ENCODE data around the gene OSBPL2. TPM values are rescaled to one million over a fixed set of nuclear protein-coding genes. Genes with fewer than 3 reads are reported as not detected.

OSBPL2 gene
- 11.4 and 15.8 TPM in 2 replicates for total RNA-seq

DNA sequence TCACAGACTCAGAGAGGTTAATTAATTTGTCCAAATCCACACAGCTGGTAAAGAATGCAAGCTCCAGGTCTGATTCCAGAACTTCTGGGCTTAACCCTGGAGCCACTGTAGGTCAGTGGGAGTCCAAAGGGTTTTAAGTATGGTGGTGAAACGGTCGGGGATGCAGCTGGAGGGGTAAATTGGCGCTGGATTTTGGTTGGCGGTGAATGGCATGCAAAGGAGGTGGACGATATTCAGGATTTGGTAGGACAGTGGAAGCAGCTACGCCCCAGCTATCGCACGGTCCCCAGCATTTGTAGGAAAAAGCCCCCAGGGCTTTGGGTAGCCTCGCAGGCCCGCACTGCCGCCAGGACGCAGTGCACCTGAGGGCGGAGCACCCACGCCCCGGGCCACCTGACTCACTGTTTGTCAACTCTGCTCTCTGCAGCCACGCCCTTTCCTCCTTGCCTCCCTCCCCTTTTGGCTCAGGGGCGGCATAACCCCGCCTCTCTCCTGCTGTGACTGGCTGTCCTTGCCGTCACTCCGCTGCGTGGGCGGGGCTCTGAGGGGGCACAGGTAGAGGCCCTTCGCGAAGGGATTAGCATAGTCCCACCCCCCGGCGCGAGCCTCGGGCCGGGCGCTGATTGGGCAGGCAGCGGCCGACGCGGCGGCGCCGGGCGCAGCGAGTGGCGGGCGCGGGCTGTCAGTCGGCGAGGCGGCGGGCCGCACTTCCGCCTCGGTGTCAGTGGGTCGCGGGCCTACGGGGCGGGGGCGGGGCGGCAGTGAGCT lies at the start of gene OSBPL2:
Gene OSBPL2, plus strand, starts transcription at position 721 of the 768 bp plus-strand sequence. CDS start 17,664 bp downstream, outside the sequence.

DNA sequence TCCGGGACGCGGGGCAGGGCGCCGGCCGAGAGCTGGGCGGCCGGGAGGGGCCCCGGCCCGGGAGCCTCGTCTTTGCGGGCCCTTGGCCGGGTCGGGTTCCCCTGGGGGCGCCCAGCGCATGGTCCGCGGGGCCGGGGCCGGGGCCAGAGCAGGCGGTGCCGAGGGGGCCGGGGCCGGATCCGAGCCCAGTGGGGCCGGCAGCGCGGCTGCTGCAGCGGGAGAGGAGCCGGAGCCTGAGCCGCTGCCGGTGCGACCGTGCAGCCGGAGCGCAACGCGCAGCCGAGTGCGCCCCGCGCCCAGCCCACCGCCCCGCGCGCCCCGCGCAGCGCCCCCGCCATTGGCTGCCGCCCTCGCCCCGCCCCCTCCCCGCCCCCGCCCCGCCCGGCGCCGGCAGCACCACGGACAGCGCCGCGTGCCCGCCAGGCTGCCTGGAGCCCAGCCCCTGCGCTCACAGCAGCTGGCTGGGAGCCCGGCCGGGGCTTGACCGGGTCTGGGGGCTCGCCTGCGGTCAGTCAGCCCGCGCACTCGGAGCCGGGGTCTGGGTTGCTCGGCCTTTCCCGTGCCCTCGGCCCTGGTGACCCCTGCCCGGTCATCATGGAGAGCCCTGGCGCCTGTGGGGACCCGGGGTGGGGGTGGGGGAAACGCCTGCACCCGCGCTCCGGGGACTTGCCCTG lies 18.2 kb upstream of the OSBPL2 start, which contains the start of gene HRH3:
Gene HRH3, minus strand, starts transcription at position 287 of the 674 bp plus-strand sequence. CDS start 308 bp downstream, outside the sequence.

GRCh38 chr20:62302341-62303061 lies 64.2 kb downstream of the OSBPL2 start, which contains the start of gene ADRM1:
Gene ADRM1 (plus strand): TSS chr20:62302997. CDS start chr20:62303569, 572 bp downstream.

Other genes starting within 250 kb of the OSBPL2 start
- 5.1 and 6.6 TPM in 2 replicates for gene TAF4, start 172.6 kb upstream of the OSBPL2 start, total RNA-seq
- 22.1 and 27.5 TPM in 2 replicates for gene LSM14B, start 116.0 kb upstream of the OSBPL2 start, total RNA-seq
- 197 and 420 TPM in 2 replicates for gene PSMA7, start 95.1 kb upstream of the OSBPL2 start, total RNA-seq
- gene SS18L1, start 94.8 kb upstream of the OSBPL2 start, total RNA-seq: 11.7 and 18.9 TPM in 2 replicates
- 22.6 and 27.4 TPM in 2 replicates for gene MTG2, start 55.5 kb upstream of the OSBPL2 start, total RNA-seq
- gene HRH3, start 18.2 kb upstream of the OSBPL2 start, total RNA-seq: not detected in 2 replicates
- 161 and 254 TPM in 2 replicates for gene ADRM1, start 64.5 kb downstream of the OSBPL2 start, total RNA-seq
- gene LAMA5, start 128.8 kb downstream of the OSBPL2 start, total RNA-seq: 226 and 838 TPM in 2 replicates
- 1,188 and 1,768 TPM in 2 replicates for gene RPS21, start 148.6 kb downstream of the OSBPL2 start, total RNA-seq
- 2.3 and 5.2 TPM in 2 replicates for gene CABLES2, start 168.8 kb downstream of the OSBPL2 start, total RNA-seq
- not detected in 2 replicates for gene RBBP8NL, start 189.0 kb downstream of the OSBPL2 start, total RNA-seq
- not detected in 2 replicates for gene GATA5, start 237.5 kb downstream of the OSBPL2 start, total RNA-seq